Hepatocyte (in vitro differentiated cells): Measurements from ENCODE around the gene DACT2.

Source experiments
- CTCF ChIP-seq: fragments of 200-600 bp; sonication (generic); IDR thresholded peaks from 2 replicates; pipeline ENCODE4 v1.5.1; 2016; ENCODE audit warnings: antibody characterized with exemption, mild to moderate bottlenecking; ENCODE audit not compliant: poor library complexity
- EZH2 ChIP-seq: fragments of 200-600 bp; sonication (generic); IDR thresholded peaks from 2 replicates; pipeline ENCODE4 v1.6.1; 2016; ENCODE audit warnings: antibody characterized with exemption, mild to moderate bottlenecking, borderline replicate concordance
- EZH2phosphoT487 ChIP-seq: fragments of 200-600 bp; sonication (generic); IDR thresholded peaks from one replicate; pipeline ENCODE4 v1.6.1; 2018; ENCODE audit warnings: antibody characterized with exemption, mild to moderate bottlenecking, low read depth, moderate library complexity; ENCODE audit not compliant: unreplicated experiment, severe bottlenecking

GRCh38 chr6:168349718-168350210 lies 30.2 kb upstream of the DACT2 start:
- TF ChIP-seq CTCF (no peak), EZH2 (no peak), EZH2phosphoT487 (no peak)
